Lower lobe of right lung (tissue), 2 donors: ENCODE measurements around the gene THBS3. TPM values are rescaled to one million over a fixed set of nuclear protein-coding genes. Genes with fewer than 3 reads are reported as not detected.

Experiments used
- ATAC-seq, 2 donors: fragments of 200-7000 bp; cut with Tn5 transposase; one replicate each; pipeline ENCODE4 v1.9.1; 2020 to 2022; ENCODE audit warnings: mild to moderate bottlenecking in 2 of 2, moderate library complexity in 2 of 2
- DNase-seq: peaks from one replicate; pipeline ENCODE4 v3.0.0-alpha.2; 2020
- H3K27ac ChIP-seq: fragments of 200-600 bp; one replicate; pipeline ENCODE4 v1.8.0; 2022
- H3K27me3 ChIP-seq: fragments of 200-600 bp; one replicate; pipeline ENCODE4 v1.8.0; 2022; ENCODE audit warnings: low read depth
- H3K36me3 ChIP-seq: fragments of 200-600 bp; one replicate; pipeline ENCODE4 v1.8.0; 2022; ENCODE audit warnings: mild to moderate bottlenecking
- H3K4me1 ChIP-seq: fragments of 200-600 bp; one replicate; pipeline ENCODE4 v1.8.0; 2022
- H3K4me3 ChIP-seq: fragments of 200-600 bp; one replicate; pipeline ENCODE4 v1.8.0; 2022; ENCODE audit warnings: mild to moderate bottlenecking
- H3K9me3 ChIP-seq: fragments of 200-600 bp; one replicate; pipeline ENCODE4 v1.8.0; 2022
- intact Hi-C: fragments of 100-400 bp; cut with DNase I; formaldehyde crosslinking; loops from one replicate; pipeline ENCODE4 v1.11.0; 2022
- total RNA-seq: library from RNA; stranded (reverse); fragmentation: NEBNext Ultra II Directional; extraction: Animal tissue kit (Norgen Biotek cat#: 25700); gene quantifications from one replicate; pipeline ENCODE4 v1.2.1, GENCODE V29; 2021
- TF ChIP-seq, protein P1 (sequence below): fragments of 200-600 bp; IDR thresholded peaks from one replicate; pipeline ENCODE4 v1.8.0; 2022; ENCODE audit warnings: antibody characterized with exemption, mild to moderate bottlenecking
- donor health status: DM: no; HTN: yes; CAD: no; lungs with severe emphysema.

The THBS3 gene
- total RNA-seq, 1 donor from 2014 or later: 24.4 TPM

DNA sequence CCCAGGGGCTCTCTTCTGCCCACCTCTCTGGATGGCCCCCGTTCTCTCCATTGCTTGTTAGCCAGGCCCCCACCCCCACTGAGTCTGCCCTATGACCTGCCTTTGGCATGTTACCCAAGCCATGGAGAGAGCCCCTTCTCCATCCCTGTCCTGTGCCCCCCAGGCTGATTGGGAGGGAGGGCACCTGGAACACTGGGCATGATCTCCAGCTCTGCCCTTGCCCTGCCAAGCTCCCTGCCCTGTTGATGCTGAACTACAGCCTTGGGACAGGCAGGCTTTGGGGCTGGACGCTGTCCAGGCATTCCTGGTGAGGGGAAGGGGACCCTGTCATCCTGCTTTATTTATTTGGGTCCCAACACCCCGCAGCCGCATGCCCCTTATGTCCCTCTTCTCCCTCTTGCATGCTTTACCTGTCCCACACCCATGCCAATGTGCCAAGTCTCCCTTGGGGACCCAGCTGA, 23.3 kb downstream of the THBS3 start:
- TF ChIP-seq, protein P1, sequence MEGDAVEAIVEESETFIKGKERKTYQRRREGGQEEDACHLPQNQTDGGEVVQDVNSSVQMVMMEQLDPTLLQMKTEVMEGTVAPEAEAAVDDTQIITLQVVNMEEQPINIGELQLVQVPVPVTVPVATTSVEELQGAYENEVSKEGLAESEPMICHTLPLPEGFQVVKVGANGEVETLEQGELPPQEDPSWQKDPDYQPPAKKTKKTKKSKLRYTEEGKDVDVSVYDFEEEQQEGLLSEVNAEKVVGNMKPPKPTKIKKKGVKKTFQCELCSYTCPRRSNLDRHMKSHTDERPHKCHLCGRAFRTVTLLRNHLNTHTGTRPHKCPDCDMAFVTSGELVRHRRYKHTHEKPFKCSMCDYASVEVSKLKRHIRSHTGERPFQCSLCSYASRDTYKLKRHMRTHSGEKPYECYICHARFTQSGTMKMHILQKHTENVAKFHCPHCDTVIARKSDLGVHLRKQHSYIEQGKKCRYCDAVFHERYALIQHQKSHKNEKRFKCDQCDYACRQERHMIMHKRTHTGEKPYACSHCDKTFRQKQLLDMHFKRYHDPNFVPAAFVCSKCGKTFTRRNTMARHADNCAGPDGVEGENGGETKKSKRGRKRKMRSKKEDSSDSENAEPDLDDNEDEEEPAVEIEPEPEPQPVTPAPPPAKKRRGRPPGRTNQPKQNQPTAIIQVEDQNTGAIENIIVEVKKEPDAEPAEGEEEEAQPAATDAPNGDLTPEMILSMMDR: no peak

DNA sequence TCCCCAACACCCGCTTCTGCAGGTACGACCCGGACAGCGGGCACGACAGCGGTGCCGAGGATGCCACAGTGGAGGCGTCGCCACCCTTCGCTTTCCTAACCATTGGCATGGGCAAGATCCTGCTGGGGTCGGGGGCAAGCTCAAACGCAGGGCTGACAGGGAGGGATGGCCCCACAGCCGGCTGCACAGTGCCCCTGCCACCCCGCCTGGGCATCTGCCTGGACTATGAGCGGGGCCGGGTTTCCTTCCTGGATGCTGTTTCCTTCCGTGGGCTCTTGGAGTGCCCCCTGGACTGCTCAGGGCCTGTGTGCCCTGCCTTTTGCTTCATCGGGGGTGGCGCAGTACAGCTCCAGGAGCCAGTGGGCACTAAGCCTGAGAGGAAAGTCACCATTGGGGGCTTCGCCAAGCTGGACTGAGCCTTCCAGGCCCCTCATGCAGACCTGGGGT, 23.9 kb downstream of the THBS3 start:
- H3K9me3 ChIP-seq: no peaks in the 10 kb centered on the region
- no peaks in the 10 kb centered on the region for H3K36me3 ChIP-seq
- ATAC-seq (no peak), DNase-seq (peak; percentile 51)
- peaks cover 17% of the 10 kb centered on the region for H3K4me1 ChIP-seq
- H3K27ac ChIP-seq: no peak overlapping the region
- intact Hi-C loops: no loop called here
- no peak overlapping the region for H3K4me3 ChIP-seq
- TF ChIP-seq, protein P1: no peak
- H3K27me3 ChIP-seq: no peaks in the 10 kb centered on the region

More for the DNA sequence above, 23.3 kb downstream of the THBS3 start:
- Histone ChIP-seq H3K36me3 (no peaks in the 10 kb centered on the region), H3K4me3 (no peak overlapping the region), H3K4me1 (peaks cover 17% of the 10 kb centered on the region), H3K27ac (peak overlapping the region; percentile 72), H3K9me3 (no peaks in the 10 kb centered on the region), H3K27me3 (no peaks in the 10 kb centered on the region)
- DNase-seq: peak; percentile 47
- ATAC-seq: no peak
- intact Hi-C loops: no loop called here

DNA sequence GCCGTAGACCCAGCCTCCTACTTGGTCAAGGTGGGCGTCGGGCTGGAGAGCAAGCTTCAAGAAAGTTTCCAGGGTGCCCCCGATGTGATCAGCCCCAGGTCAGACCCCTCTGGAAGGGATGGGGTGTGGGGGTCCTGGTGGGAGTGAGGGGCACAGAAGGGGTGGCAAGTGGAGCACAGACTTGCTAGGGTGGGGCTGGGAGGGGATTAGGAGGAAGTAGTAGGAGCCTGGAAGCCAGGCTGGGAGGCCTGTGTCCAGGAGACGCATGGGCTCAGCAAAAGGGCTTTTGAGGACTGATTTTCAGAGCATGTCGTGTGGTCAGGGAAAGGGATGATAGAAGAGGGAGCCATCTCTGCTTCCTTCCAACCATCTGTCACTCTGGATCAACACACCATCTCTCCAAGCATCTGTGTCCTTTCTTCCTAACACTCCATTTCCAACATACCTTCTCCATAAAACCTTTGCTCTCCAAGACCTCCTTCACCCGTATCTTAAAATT, 25.6 kb downstream of the THBS3 start:
- ATAC-seq: no peak
- intact Hi-C loops: no loop called here
- Histone ChIP-seq H3K27ac (no peak overlapping the region), H3K4me3 (no peak overlapping the region), H3K36me3 (no peaks in the 10 kb centered on the region), H3K27me3 (no peaks in the 10 kb centered on the region), H3K4me1 (peaks cover 26% of the 10 kb centered on the region), H3K9me3 (no peaks in the 10 kb centered on the region)
- TF ChIP-seq, protein P1: no peak
- DNase-seq: no peak

DNA sequence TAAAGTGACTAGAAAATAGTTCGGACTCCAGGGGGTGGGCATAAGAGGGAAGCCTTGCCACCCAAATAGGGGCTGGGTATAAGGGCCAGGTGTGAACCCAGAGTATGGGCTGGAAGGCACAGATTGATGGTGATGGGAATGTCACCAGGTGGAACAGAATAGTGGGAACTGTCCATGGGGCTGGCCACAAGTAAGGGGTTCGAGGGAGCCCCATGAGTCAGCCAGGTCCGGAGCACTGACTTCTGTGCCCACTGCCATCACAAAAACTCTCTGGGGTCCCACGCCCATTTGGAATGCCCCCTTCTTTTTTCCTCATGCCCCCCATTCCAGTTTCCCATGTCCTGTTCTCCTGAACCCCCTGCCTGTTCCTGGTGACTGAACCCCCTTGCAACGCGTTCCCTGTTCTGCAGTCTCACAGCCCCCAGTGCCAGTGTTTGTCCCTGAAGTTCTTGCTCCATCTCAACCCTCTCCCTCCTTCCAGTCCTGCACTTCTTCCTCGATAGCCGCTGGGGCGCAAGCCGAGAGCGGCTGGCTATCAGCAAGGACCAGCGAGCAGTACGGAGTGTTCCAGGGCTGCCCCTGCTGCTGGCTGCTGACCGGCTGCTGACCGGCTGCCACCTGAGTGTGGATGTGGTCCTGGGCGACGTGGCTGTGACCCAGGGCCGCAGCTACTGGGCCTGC, 26.2 kb downstream of the THBS3 start:
- DNase-seq: peak; percentile 54
- intact Hi-C loops: no loop called here
- Histone ChIP-seq H3K27me3 (no peaks in the 10 kb centered on the region), H3K36me3 (no peaks in the 10 kb centered on the region), H3K9me3 (no peaks in the 10 kb centered on the region), H3K4me3 (no peak overlapping the region), H3K4me1 (peaks cover 31% of the 10 kb centered on the region), H3K27ac (no peak overlapping the region)
- ATAC-seq: no peak
- TF ChIP-seq, protein P1: no peak

DNA sequence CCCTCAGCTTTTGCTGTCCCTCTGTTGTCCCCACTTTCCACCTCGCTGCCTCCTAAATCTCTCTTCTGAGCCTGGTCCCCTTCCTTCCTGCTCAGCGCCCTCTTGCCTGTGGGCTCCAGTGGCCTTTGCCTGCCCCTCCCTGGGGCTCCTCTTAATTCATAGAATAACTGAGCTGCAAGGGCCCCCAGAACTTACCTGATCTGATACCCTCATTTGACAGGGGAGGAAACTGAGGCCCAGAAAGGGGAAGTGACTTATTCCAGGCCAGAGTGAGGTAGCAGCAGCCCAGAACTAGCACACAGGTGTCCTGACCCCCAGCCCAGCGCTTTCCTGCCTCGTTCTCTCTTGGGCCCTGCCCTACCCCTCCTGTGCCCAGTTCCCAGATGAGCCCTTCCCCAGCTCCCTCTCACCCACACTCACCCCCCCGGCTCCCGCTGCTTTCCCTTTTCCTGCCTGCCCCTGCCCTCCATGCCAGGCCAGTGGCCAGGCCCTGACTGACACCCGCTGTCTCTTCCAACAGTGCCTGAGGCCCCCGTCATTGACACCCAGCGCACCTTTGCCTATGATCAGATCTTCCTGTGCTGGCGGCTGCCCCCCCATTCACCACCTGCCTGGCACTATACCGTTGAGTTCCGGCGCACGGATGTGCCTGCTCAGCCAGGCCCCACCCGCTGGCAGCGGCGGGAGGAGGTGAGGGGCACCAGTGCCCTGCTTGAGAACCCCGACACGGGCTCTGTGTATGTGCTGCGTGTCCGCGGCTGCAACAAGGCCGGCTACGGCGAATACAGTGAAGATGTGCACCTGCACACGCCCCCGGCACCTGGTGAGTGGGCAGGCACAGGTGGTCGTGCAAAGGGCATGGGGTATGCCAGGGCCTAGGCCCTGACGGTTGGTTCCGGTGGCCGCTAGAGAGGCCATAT, 28.3 kb downstream of the THBS3 start:
- Histone ChIP-seq H3K36me3 (no peaks in the 10 kb centered on the region), H3K27me3 (no peaks in the 10 kb centered on the region), H3K4me1 (peaks cover 15% of the 10 kb centered on the region), H3K9me3 (no peaks in the 10 kb centered on the region), H3K27ac (no peak overlapping the region), H3K4me3 (no peak overlapping the region)
- no peak for ATAC-seq
- DNase-seq: no peak
- intact Hi-C loops: no loop called here
- TF ChIP-seq, protein P1: no peak
